Endodermal cell (in vitro differentiated cells): ENCODE data around the gene ARHGAP5. TPM values are rescaled to one million over a fixed set of nuclear protein-coding genes. Genes with fewer than 3 reads are reported as not detected.

Experiments used
- DNase-seq: peaks from one replicate; pipeline ENCODE4 v3.0.0-alpha.2; 2017
- H3K27ac ChIP-seq: 2 replicates; pipeline ENCODE4 v1.5.1; 2013; ENCODE audit warnings: mild to moderate bottlenecking, low read depth, low read length, moderate library complexity
- H3K27me3 ChIP-seq: 2 replicates; pipeline ENCODE4 v1.6.1; 2013; ENCODE audit warnings: mild to moderate bottlenecking, low read length, moderate library complexity; ENCODE audit not compliant: insufficient read depth, control insufficient read depth, poor library complexity, severe bottlenecking
- H3K36me3 ChIP-seq: 2 replicates; pipeline ENCODE4 v1.7.0; 2013; ENCODE audit warnings: mild to moderate bottlenecking, low read length, moderate library complexity; ENCODE audit not compliant: control insufficient read depth, insufficient read depth
- H3K4me1 ChIP-seq: one replicate; pipeline ENCODE4 v1.7.0; 2013; ENCODE audit warnings: low read length; ENCODE audit not compliant: control insufficient read depth, insufficient read depth
- H3K4me3 ChIP-seq: 2 replicates; pipeline ENCODE4 v1.5.1; 2013; ENCODE audit warnings: mild to moderate bottlenecking, low read length, moderate library complexity
- H3K9ac ChIP-seq: 2 replicates; pipeline ENCODE4 v1.6.1; 2013; ENCODE audit warnings: mild to moderate bottlenecking, low read length, moderate library complexity; ENCODE audit not compliant: poor library complexity, severe bottlenecking; ENCODE audit errors: extremely low read depth
- H3K9me3 ChIP-seq: 2 replicates; pipeline ENCODE4 v1.6.1; 2013; ENCODE audit warnings: mild to moderate bottlenecking, low read length, moderate library complexity; ENCODE audit not compliant: control insufficient read depth
- H3K27ac Mint-ChIP-seq: 2 replicates; pipeline ENCODE4 v1.8.0; 2020; ENCODE audit warnings: mixed read lengths
- H3K27me3 Mint-ChIP-seq: 2 replicates; pipeline ENCODE4 v1.8.0; 2021; ENCODE audit warnings: mild to moderate bottlenecking, mixed read lengths; ENCODE audit not compliant: insufficient read depth
- H3K36me3 Mint-ChIP-seq: 2 replicates; pipeline ENCODE4 v1.8.0; 2020; ENCODE audit warnings: low read depth, mixed read lengths
- H3K4me1 Mint-ChIP-seq: 2 replicates; pipeline ENCODE4 v1.8.0; 2020; ENCODE audit warnings: mixed read lengths
- H3K4me3 Mint-ChIP-seq: 2 replicates; pipeline ENCODE4 v1.8.0; 2020; ENCODE audit warnings: mild to moderate bottlenecking, moderate library complexity, mixed read lengths
- H3K9me3 Mint-ChIP-seq: 2 replicates; pipeline ENCODE4 v1.8.0; 2020; ENCODE audit warnings: mild to moderate bottlenecking, mixed read lengths
- WGBS, 2 experiments: methylation state at CpG; one replicate each; pipeline versions ENCODE4 v1.1.5 to v1.1.7; 2013; ENCODE audit warnings: missing lambda C conversion rate in 2 of 2, mixed read lengths in 1 of 2; ENCODE audit not compliant: insufficient coverage in 1 of 2, insufficient read length in 1 of 2; 5-methylcytosine and 5-hydroxymethylcytosine counted together
- total RNA-seq, 2 donors: library from RNA; stranded (reverse); fragmentation: NEBNext Ultra II Directional in 1 of 2; extraction: Animal tissue kit (Norgen Biotek cat#: 25700) in 1 of 2; gene quantifications; 2 replicates in 1 of 2; 3 replicates in 1 of 2; pipeline ENCODE4 v1.2.1, GENCODE V29; 2021
- TF ChIP-seq, protein P1 (sequence below): fragments of 200-600 bp; sonication (generic); conservative IDR thresholded peaks from 2 replicates; pipeline ENCODE4 v1.5.0; 2021; ENCODE audit warnings: antibody characterized with exemption, mild to moderate bottlenecking

ARHGAP5 gene
- total RNA-seq, 2 donors from 2014 or later, result 122 to 133 TPM

DNA sequence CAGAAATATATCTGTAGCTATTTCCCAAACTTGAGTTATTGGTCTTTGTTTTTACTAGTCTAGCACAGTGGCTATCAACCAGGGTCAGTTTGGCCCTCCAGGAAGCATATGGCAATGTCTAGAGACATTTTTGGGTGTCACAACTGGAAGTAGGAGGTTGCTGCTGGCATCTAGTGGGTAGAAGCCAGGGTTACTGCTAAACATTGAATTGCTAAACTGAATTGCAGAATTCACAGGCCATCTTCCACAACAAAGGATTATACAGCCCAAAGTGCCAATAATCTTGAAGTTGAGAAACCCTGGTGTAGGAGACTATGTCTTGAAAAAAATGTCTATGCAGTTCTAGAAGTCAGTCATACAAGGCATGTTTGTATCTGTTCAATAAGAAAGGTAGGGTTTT lies 27.7 kb downstream of the ARHGAP5 start:
- H3K27ac ChIP-seq, result no peak overlapping the region
- H3K4me3 Mint-ChIP-seq, result no peak overlapping the region
- peaks cover 8% of the 10 kb centered on the region for H3K4me1 Mint-ChIP-seq
- H3K4me1 ChIP-seq, result peaks cover 2% of the 10 kb centered on the region
- TF ChIP-seq, protein P1, sequence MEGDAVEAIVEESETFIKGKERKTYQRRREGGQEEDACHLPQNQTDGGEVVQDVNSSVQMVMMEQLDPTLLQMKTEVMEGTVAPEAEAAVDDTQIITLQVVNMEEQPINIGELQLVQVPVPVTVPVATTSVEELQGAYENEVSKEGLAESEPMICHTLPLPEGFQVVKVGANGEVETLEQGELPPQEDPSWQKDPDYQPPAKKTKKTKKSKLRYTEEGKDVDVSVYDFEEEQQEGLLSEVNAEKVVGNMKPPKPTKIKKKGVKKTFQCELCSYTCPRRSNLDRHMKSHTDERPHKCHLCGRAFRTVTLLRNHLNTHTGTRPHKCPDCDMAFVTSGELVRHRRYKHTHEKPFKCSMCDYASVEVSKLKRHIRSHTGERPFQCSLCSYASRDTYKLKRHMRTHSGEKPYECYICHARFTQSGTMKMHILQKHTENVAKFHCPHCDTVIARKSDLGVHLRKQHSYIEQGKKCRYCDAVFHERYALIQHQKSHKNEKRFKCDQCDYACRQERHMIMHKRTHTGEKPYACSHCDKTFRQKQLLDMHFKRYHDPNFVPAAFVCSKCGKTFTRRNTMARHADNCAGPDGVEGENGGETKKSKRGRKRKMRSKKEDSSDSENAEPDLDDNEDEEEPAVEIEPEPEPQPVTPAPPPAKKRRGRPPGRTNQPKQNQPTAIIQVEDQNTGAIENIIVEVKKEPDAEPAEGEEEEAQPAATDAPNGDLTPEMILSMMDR, result no peak
- no peaks in the 10 kb centered on the region for H3K27me3 ChIP-seq
- H3K36me3 ChIP-seq, result peaks cover 45% of the 10 kb centered on the region
- H3K9ac ChIP-seq, result no peak overlapping the region
- peaks cover 15% of the 10 kb centered on the region for H3K36me3 Mint-ChIP-seq
- no peaks in the 10 kb centered on the region for H3K27me3 Mint-ChIP-seq
- H3K27ac Mint-ChIP-seq, result no peak overlapping the region
- no peak for DNase-seq
- no peaks in the 10 kb centered on the region for H3K9me3 ChIP-seq
- no peak overlapping the region for H3K4me3 ChIP-seq
- no peaks in the 10 kb centered on the region for H3K9me3 Mint-ChIP-seq

DNA sequence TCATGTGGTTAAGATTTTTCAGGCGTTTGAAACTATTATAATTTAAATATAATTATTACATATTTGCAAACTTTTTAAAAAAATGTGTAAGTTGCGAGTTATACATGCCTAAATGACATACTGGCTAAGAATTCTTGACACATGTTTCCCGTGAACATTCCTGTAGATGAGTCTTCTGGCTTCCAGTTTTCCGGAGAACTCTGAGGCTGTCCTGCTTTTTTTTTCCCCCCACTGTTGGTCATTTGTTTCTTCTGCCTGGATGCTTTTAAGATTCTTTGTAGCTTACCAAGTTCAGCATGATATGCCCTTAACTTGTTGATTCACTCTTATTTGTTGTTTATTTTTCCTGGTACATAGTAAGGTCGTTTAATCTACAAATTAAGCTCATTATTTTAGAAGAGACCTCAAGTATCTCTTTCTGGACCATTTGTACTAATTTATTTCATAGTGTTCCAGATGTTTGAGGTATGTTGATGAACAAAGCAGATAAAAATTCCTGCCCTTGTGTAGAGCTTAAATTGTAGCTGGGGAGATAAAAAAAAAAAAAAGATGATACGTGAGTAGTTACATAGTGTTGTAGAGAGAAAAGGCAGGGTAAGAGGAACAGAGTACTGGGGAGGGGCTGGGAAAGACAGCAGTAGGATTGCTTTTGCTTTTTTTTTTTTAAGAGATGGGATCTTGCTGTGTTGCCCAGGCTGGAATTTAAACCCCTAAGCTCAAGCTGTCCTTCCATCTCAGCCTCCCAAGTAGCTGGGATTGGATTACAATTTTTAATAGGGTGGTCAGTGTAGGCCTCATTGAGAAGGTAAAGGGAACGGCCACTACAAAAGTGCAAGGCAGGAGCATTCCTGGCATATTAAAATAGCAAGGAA lies 32.8 kb downstream of the ARHGAP5 start:
- H3K27me3 ChIP-seq, result no peaks in the 10 kb centered on the region
- no peak overlapping the region for H3K4me3 ChIP-seq
- H3K9ac ChIP-seq, result no peak overlapping the region
- H3K4me1 Mint-ChIP-seq, result no peaks in the 10 kb centered on the region
- no peak overlapping the region for H3K27ac ChIP-seq
- 96 to 97% methylated on average over 5 of the region's 7 CpGs for WGBS, 2 experiments
- TF ChIP-seq, protein P1, result no peak
- H3K27me3 Mint-ChIP-seq, result no peaks in the 10 kb centered on the region
- H3K27ac Mint-ChIP-seq, result no peak overlapping the region
- peaks cover 5% of the 10 kb centered on the region for H3K9me3 Mint-ChIP-seq
- no peaks in the 10 kb centered on the region for H3K4me1 ChIP-seq
- no peak overlapping the region for H3K4me3 Mint-ChIP-seq
- H3K36me3 ChIP-seq, result peaks cover 56% of the 10 kb centered on the region
- peaks cover 11% of the 10 kb centered on the region for H3K9me3 ChIP-seq
- no peak for DNase-seq
- H3K36me3 Mint-ChIP-seq, result peaks cover 37% of the 10 kb centered on the region

DNA sequence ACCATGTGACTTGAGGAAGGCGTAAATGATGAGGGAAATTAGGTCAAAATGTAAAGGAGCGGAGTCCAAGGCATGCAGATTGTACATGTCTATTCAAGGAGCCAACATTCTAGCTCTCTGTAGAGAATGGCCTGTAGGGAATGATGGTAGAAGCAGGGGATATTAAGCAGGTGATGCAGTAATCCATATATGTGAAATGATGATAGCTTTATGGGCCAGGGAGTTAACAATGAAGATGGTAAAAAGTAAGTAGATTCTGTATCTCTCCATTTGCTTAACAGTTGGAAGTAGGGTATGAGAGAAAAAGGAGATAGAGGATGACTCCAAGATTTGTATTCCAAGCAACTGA lies 33.4 kb downstream of the ARHGAP5 start:
- Mint-ChIP-seq H3K9me3 (peaks cover 9% of the 10 kb centered on the region), H3K4me3 (no peak overlapping the region), H3K27ac (no peak overlapping the region), H3K36me3 (peaks cover 40% of the 10 kb centered on the region), H3K4me1 (no peaks in the 10 kb centered on the region), H3K27me3 (no peaks in the 10 kb centered on the region)
- Histone ChIP-seq H3K9ac (no peak overlapping the region), H3K9me3 (peaks cover 14% of the 10 kb centered on the region), H3K27ac (no peak overlapping the region), H3K36me3 (peaks cover 55% of the 10 kb centered on the region), H3K4me1 (no peaks in the 10 kb centered on the region), H3K27me3 (no peaks in the 10 kb centered on the region), H3K4me3 (no peak overlapping the region)
- DNase-seq, result no peak
- 98 to 100% methylated on average over 2 of the region's 2 CpGs for WGBS, 2 experiments
- TF ChIP-seq, protein P1, result no peak
